Fibroblast of skin of right quadriceps (primary cell): ENCODE data around the gene BCL2L15.
A peak's percentile ranks its signal among the peaks of the same experiment; 100 is the strongest.

Experiments
- DNase-seq: peaks from one replicate; pipeline ENCODE4 v3.0.0-alpha.2; 2013

BCL2L15 gene

DNA sequence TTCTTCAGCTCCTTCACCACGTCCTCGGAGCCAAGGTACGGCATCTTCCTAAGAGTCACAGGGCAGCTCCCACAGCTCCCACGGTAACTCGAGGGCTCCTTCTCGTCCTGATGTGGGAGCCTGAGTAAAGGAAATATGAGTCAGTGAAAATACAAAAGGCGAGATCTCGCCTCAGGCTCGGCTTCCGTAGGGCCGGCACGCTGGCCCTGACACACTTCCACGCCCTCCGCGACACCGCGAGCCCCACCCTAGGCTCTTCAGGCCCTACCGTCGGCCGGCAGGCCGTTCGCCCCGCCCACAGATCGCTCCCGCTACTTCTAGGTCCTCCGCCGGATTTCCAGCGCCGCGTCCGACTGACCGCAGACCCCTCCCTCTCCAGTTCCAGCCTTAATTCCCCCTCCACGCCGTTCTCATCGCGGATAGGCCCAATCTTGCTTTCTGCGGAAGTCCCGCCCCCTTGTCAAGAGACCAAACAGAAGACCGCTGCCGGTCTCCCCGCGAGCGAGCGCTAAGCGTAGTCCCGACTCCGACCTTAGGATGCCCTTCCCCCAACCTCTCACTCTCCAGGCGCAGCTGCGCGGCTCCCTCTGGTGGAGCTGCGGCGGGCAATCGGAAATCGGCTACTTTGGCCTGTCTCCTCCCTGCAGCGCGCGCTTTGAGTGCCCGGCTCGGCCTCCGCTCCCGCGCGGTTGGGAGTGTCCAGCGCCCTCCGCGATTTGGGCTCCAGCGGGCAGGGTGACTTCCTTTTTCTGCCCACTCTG, 17.5 kb upstream of the BCL2L15 start, which contains the start of the genes AP4B1 and DCLRE1B:
TSS of gene AP4B1 (minus strand) at position 126 of the 761 bp plus-strand sequence. CDS start at position 44, 82 bp downstream.
TSS of gene DCLRE1B (plus strand) at position 653 of the 761 bp plus-strand sequence. CDS start 261 bp downstream, outside the sequence.
- DNase-seq: peak; percentile 100

- no peak for DNase-seq
Measured at GRCh38 chr1:113904293-113904673, 16.9 kb upstream of the BCL2L15 start.

- DNase-seq: no peak
Measured at GRCh38 chr1:113903501-113904292, 16.3 kb upstream of the BCL2L15 start.

GRCh38 chr1:113901191-113901590, 13.8 kb upstream of the BCL2L15 start:
- no peak for DNase-seq

- DNase-seq: no peak
Measured at GRCh38 chr1:113899111-113899510, 11.7 kb upstream of the BCL2L15 start.

DNA sequence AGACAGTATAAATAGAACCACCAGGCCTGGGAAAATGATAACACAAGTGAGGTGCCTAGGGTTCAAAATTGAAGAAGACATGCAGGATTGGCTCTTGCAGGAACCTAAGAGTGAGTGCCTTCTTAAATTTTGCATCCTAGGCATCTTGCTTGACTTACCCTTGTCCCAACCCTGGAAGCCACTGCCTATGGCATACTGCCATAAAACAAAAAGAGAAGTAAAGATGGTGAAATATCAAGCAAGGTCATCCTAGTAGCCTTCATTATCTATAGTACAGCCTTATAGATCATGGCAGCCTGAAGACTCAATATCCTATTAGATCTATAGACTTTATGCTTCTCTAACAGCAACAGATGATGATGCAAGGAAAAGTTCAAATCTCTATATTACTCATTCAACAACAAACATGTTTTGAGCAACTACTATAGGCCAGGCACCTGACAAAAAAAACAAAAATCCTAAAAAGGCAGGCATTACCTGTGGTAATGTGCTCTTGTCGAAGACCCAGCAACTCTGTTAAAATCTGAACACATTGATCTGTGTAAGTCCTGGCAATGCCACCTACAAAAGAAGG, 10.9 kb upstream of the BCL2L15 start:
- DNase-seq: no peak

DNA sequence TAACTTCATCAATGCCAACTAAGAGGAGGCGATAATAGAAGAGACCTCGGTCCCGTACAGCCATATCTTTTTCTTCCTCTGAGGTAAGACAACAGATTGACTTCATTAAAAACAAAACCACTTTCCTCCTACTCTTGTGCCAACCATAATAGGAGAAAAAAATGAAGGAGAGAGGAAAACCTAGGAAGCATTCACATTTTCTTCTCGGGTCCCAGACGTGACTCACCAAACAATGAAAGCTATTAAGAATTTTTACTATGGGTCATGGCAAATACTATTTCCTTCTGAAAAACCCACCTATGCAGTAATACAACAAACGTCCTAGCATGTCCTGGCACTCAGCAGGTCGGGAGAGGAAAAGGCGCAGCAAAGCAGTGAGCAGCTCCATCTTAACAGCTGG, 8.6 kb upstream of the BCL2L15 start:
- peak; percentile 13 for DNase-seq

GRCh38 chr1:113895098-113895497, 7.7 kb upstream of the BCL2L15 start:
- DNase-seq: no peak

GRCh38 chr1:113893267-113893666, 5.9 kb upstream of the BCL2L15 start:
- DNase-seq: no peak

- no peak for DNase-seq
Measured at GRCh38 chr1:113891631-113892220, 4.3 kb upstream of the BCL2L15 start.

DNA sequence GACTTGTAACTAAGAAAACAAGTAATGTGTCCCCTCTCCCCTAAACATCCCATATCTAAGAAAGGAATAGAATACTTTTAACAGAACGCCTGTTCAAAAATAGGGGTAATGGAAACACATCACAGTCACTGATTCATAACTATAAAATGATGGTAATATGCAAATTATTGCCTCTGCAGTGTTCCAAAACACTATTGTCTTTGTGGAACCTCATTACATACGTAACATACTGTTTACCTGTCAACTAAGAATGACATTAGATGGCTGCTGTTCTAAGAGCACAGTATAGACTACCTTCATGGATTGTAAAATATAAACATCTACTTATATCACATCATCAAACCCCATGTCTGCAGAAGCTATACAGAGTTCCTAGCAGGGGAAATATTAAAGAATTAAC, 3.4 kb upstream of the BCL2L15 start:
- no peak for DNase-seq

GRCh38 chr1:113886417-113887401, 672 bp downstream of the BCL2L15 start:
- DNase-seq: no peak

DNA sequence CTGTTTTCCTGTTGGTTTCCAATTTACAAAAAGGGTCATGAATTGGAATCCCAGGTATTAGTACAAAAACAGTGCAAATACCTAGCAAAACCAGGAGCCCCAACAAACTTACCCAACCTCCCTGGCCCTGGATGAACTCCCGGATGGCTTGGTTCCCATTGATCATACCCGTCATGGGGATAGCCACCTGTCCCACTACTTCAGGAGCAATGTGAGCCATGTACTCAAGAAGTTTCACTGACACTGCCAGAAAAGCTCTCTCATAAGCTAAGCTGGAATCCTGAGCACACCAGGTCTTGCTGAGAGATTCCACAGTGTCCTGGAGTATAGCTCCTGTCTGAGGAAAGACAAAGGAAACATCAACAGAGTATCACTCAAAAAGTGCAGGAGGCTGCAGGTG, 5.7 kb downstream of the BCL2L15 start:
- DNase-seq: no peak

GRCh38 chr1:113879739-113880038, 7.7 kb downstream of the BCL2L15 start:
- DNase-seq: no peak

DNA sequence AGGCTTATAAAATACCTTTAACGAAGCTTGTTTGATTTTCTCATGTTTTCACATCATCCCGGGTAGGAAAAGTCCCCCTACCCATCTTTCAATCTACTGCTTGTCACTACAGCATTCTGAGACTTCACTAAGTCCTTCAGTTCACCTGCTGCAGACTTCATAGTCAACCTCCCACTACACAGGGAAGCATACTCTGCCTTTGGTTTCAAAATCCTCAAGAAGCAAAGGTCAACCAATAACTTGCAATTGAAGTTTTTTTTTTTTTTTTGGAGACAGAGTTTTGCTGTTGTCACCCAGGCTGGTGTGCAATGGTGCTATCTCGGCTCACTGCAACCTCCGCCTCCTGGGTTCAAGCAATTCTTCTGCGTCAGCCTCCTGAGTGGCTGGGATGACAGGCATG, 11.2 kb downstream of the BCL2L15 start:
- DNase-seq: no peak

GRCh38 chr1:113875714-113876113, 11.7 kb downstream of the BCL2L15 start:
- DNase-seq: no peak

- peak; percentile 17 for DNase-seq
Measured at GRCh38 chr1:113874012-113874879, 13.1 kb downstream of the BCL2L15 start.

DNA sequence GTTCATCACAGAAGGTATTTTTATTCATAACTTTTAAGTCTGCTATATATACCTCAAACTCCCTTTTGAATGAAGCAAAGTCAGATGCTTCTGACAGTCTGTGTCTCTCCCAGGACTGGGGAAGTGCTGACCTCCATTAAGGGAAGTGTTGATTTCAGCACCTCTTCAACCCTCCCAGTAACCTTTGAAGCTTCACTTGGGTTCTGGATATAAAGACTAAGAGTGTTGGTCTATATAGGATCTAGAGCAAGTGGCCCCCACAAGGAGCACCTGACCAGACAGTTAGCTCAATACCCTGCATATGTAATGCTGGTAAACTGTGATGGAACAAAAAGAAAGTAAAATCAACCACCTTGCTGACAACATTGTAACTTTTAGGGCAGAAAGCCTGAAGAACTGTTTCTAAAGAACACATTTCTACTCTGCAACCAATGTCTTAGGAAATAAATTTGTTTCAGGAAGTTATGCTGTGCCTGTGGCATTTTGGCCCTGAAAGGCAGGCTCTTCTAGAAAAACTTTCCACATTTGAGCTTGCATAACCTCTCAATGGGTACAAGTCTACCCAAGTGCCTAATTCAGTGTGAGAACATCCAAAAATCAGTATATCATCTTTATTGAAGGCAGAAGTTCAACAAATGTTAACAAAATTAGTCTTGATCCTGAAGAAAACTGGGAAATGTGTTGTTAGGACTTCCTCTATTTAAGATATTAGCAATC, 15.0 kb downstream of the BCL2L15 start:
- no peak for DNase-seq

- peak; percentile 81 for DNase-seq
Measured at GRCh38 chr1:113871597-113872113, 15.7 kb downstream of the BCL2L15 start, which contains the start of gene PTPN22. TSS of gene PTPN22 (minus strand) at chr1:113871712.

GRCh38 chr1:113870778-113871177, 16.6 kb downstream of the BCL2L15 start:
- no peak for DNase-seq
